GM21528 (cell line): ENCODE results near the gene STT3B.

Experiments used
- ATAC-seq: cut with Tn5 transposase; IDR thresholded peaks from one replicate; pipeline ENCODE4 v1.9.1; 2021; ENCODE audit warnings: mild to moderate bottlenecking, moderate library complexity; ENCODE audit not compliant: unreplicated experiment, low FRiP score

Gene STT3B

DNA sequence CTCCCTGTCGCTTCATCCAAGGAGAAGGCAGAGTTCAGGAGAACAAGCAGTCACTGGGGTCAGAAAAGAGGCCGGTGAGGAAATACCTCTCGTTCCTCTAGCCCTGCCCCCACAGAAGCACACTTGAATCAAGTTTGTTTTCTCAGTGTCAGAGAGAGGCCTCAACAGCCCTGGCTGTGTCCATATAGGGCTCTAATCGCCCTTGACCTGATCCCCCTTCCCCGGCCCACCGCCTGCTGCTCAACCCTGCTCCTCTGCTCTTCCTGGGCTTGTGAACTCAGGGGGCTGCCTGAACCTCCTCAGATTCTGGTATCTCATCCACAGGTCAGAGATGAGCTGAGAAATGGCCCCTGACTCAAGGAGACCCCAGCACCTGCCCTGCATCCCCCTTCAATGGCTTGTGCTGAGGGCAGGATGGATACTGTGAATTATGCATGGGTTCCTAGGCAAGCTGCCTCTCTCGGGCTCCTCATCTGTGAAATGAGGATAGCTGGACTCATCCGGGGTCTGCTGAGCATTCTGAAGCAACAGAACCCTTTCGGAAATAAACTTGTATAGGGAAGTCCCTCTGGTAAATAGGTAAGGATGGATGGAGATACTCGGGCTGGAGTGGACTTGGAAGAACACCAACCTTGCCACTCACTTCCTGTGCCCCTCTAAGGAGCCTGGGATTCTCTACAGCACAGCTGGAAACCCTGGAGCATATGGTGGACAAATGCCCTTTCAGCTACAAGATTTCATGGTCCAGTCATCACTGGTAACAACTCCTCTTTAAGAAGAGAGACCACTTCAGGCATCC lies 147.5 kb downstream of the STT3B start:
- no peak for ATAC-seq
